SK-N-SH treated with all-trans-retinoic acid at 6 μM for 48 hours (cell line): Measurements from ENCODE around the gene DTNA.
A peak's percentile ranks its signal among the peaks of the same experiment; 100 is the strongest.

Source experiments
- ATAC-seq: fragments of 200-7000 bp; cut with Tn5 transposase; 3 replicates; pipeline ENCODE4 v1.9.1; 2020; ENCODE audit warnings: mild to moderate bottlenecking, moderate library complexity
- ARNTL ChIP-seq: fragments of 450-650 bp; formaldehyde crosslinking; IDR thresholded peaks from 2 replicates; pipeline ENCODE4 v1.5.0; 2020; ENCODE audit warnings: low read depth, mild to moderate bottlenecking, moderate library complexity, borderline replicate concordance
- BACH2 ChIP-seq: fragments of 250-450 bp; sonication (Bioruptor Pico); IDR thresholded peaks from 2 replicates; pipeline ENCODE4 v1.9.0; 2021; ENCODE audit warnings: mild to moderate bottlenecking, borderline replicate concordance
- CSDC2 ChIP-seq: fragments of 250-450 bp; sonication (Bioruptor Pico); IDR thresholded peaks from 2 replicates; pipeline ENCODE4 v1.5.0; 2020; ENCODE audit warnings: mild to moderate bottlenecking, moderate library complexity
- ESRRG ChIP-seq: fragments of 250-450 bp; sonication (Bioruptor Pico); IDR thresholded peaks from 2 replicates; pipeline ENCODE4 v1.6.1; 2021; ENCODE audit warnings: mild to moderate bottlenecking
- GLIS3 ChIP-seq: fragments of 250-450 bp; sonication (Bioruptor Pico); IDR thresholded peaks from 2 replicates; pipeline ENCODE4 v1.5.0; 2020; ENCODE audit warnings: mild to moderate bottlenecking, moderate library complexity
- ISL1 ChIP-seq: fragments of 250-450 bp; sonication (Bioruptor Pico); IDR thresholded peaks from 2 replicates; pipeline ENCODE4 v2.1.2; 2022; ENCODE audit warnings: mild to moderate bottlenecking, moderate library complexity
- OSR1 ChIP-seq: fragments of 250-450 bp; sonication (Bioruptor Pico); IDR thresholded peaks from 2 replicates; pipeline ENCODE4 v1.8.0; 2022; ENCODE audit warnings: moderate library complexity, mild to moderate bottlenecking, inconsistent platforms
- PPARA ChIP-seq: fragments of 250-450 bp; sonication (Bioruptor Pico); IDR thresholded peaks from 2 replicates; pipeline ENCODE4 v1.5.0; 2020; ENCODE audit warnings: mild to moderate bottlenecking, borderline replicate concordance
- RARB ChIP-seq: fragments of 250-450 bp; sonication (Bioruptor Pico); IDR thresholded peaks from 2 replicates; pipeline ENCODE4 v1.8.0; 2021; ENCODE audit warnings: mild to moderate bottlenecking, moderate library complexity
- SNAI2 ChIP-seq: fragments of 250-450 bp; sonication (Bioruptor Pico); IDR thresholded peaks from 2 replicates; pipeline ENCODE4 v1.5.0; 2020; ENCODE audit warnings: mild to moderate bottlenecking, moderate library complexity
- TCF4 ChIP-seq: fragments of 250-450 bp; sonication (Bioruptor Pico); IDR thresholded peaks from 2 replicates; pipeline ENCODE4 v1.8.0; 2021; ENCODE audit warnings: mild to moderate bottlenecking, moderate library complexity, borderline replicate concordance
- TOX ChIP-seq: fragments of 250-450 bp; sonication (Bioruptor Pico); IDR thresholded peaks from 2 replicates; pipeline ENCODE4 v1.8.0; 2021; ENCODE audit warnings: mild to moderate bottlenecking, moderate library complexity, borderline replicate concordance
- ZC3H10 ChIP-seq: fragments of 250-450 bp; sonication (Bioruptor Pico); IDR thresholded peaks from 2 replicates; pipeline ENCODE4 v1.5.1; 2021; ENCODE audit warnings: mild to moderate bottlenecking, moderate library complexity
- ZFP3 ChIP-seq: fragments of 250-450 bp; sonication (Bioruptor Pico); IDR thresholded peaks from 2 replicates; pipeline ENCODE4 v1.5.0; 2020; ENCODE audit warnings: mild to moderate bottlenecking, moderate library complexity
- ZFP30 ChIP-seq: fragments of 450-650 bp; formaldehyde crosslinking; IDR thresholded peaks from 2 replicates; pipeline ENCODE4 v1.5.0; 2022; ENCODE audit warnings: mild to moderate bottlenecking, moderate library complexity
- ZNF565 ChIP-seq: fragments of 450-650 bp; formaldehyde crosslinking; conservative IDR thresholded peaks from 2 replicates; pipeline ENCODE4 v1.5.0; 2020; ENCODE audit warnings: low read depth, mild to moderate bottlenecking, moderate library complexity
- ZNF70 ChIP-seq: fragments of 450-650 bp; formaldehyde crosslinking; IDR thresholded peaks from 2 replicates; pipeline ENCODE4 v1.5.0; 2020; ENCODE audit warnings: mild to moderate bottlenecking, moderate library complexity
- ZNF8 ChIP-seq: fragments of 450-650 bp; formaldehyde crosslinking; IDR thresholded peaks from 2 replicates; pipeline ENCODE4 v1.5.0; 2020; ENCODE audit warnings: mild to moderate bottlenecking, moderate library complexity
- TF ChIP-seq, protein P1 (sequence below): fragments of 250-450 bp; sonication (Bioruptor Pico); IDR thresholded peaks from 2 replicates; pipeline ENCODE4 v1.5.0; 2020; ENCODE audit warnings: mild to moderate bottlenecking, moderate library complexity
- TF ChIP-seq, protein P2 (sequence below): fragments of 250-450 bp; sonication (Bioruptor Pico); IDR thresholded peaks from 2 replicates; pipeline ENCODE4 v1.5.1; 2020; ENCODE audit warnings: low read depth, mild to moderate bottlenecking, moderate library complexity
- TF ChIP-seq, protein P3 (sequence below): fragments of 250-450 bp; sonication (Bioruptor Pico); IDR thresholded peaks from 2 replicates; pipeline ENCODE4 v1.5.1; 2021; ENCODE audit warnings: mild to moderate bottlenecking, moderate library complexity
- TF ChIP-seq, protein P4 (sequence below): fragments of 250-450 bp; sonication (Bioruptor Pico); IDR thresholded peaks from 2 replicates; pipeline ENCODE4 v1.8.0; 2021; ENCODE audit warnings: low read depth, mild to moderate bottlenecking, moderate library complexity, borderline replicate concordance
- TF ChIP-seq, protein P5 (sequence below): fragments of 250-450 bp; sonication (Bioruptor Pico); IDR thresholded peaks from 2 replicates; pipeline ENCODE4 v1.8.0; 2020; ENCODE audit warnings: mild to moderate bottlenecking, moderate library complexity, borderline replicate concordance

Gene DTNA

DNA sequence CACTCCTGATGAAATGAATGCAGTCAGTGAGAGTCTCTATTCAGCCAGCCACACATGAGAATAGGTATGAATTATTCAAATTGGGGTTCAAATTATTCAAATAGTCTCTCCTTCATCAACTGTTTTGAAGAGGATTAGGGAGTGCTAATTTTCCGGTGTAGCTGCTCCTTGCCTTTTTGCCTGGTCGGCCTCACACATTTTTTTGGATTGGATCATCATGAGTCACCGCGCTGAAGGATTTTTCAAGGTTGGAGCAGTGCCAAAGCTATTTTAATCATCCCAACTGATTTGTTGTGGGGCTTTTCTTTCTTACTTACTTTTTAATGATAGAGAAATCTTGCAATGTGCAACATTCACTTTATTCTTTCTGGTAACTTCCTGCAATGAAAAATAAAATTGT is 2.4 kb upstream of the DTNA start:
- TF ChIP-seq, protein P1, sequence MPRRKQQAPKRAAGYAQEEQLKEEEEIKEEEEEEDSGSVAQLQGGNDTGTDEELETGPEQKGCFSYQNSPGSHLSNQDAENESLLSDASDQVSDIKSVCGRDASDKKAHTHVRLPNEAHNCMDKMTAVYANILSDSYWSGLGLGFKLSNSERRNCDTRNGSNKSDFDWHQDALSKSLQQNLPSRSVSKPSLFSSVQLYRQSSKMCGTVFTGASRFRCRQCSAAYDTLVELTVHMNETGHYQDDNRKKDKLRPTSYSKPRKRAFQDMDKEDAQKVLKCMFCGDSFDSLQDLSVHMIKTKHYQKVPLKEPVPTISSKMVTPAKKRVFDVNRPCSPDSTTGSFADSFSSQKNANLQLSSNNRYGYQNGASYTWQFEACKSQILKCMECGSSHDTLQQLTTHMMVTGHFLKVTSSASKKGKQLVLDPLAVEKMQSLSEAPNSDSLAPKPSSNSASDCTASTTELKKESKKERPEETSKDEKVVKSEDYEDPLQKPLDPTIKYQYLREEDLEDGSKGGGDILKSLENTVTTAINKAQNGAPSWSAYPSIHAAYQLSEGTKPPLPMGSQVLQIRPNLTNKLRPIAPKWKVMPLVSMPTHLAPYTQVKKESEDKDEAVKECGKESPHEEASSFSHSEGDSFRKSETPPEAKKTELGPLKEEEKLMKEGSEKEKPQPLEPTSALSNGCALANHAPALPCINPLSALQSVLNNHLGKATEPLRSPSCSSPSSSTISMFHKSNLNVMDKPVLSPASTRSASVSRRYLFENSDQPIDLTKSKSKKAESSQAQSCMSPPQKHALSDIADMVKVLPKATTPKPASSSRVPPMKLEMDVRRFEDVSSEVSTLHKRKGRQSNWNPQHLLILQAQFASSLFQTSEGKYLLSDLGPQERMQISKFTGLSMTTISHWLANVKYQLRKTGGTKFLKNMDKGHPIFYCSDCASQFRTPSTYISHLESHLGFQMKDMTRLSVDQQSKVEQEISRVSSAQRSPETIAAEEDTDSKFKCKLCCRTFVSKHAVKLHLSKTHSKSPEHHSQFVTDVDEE (CRISPR knock-in tag) = no peak
- TF ChIP-seq ISL1 (CRISPR knock-in tag) (peak; percentile 41; the same call in 1 of the 2 replicates), TOX (CRISPR knock-in tag) (no peak)
- TF ChIP-seq, protein P2, sequence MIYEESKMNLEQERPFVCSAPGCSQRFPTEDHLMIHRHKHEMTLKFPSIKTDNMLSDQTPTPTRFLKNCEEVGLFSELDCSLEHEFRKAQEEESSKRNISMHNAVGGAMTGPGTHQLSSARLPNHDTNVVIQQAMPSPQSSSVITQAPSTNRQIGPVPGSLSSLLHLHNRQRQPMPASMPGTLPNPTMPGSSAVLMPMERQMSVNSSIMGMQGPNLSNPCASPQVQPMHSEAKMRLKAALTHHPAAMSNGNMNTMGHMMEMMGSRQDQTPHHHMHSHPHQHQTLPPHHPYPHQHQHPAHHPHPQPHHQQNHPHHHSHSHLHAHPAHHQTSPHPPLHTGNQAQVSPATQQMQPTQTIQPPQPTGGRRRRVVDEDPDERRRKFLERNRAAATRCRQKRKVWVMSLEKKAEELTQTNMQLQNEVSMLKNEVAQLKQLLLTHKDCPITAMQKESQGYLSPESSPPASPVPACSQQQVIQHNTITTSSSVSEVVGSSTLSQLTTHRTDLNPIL (CRISPR knock-in tag) = no peak
- TF ChIP-seq, all 23 proteins: peak for 1
- ATAC-seq = peak; percentile 38

DNA sequence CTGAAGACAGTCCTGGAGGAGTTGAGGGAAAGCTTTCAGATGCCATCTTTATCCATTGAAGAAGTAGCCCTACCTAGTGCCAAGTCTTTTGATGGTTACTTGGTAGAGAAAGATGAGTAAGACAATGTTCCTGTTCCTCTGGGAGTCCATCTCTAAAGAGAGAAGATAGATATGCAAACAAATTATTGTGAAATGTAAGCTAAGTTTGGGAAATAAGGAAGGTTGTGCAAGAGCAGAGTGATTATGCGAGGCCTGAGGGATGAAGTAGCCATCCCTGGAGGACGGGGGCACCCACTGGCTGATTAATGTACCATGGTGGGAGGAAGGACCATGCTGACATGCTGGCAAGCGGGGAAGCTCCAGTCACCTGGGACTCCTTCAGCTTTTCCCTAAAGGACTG is 994 bp upstream of the DTNA start:
- no peak for ATAC-seq
- no peak for TF ChIP-seq OSR1 (CRISPR knock-in tag)
- TF ChIP-seq ISL1 (CRISPR knock-in tag) = peak; percentile 32; the same call in 1 of the 2 replicates

DNA sequence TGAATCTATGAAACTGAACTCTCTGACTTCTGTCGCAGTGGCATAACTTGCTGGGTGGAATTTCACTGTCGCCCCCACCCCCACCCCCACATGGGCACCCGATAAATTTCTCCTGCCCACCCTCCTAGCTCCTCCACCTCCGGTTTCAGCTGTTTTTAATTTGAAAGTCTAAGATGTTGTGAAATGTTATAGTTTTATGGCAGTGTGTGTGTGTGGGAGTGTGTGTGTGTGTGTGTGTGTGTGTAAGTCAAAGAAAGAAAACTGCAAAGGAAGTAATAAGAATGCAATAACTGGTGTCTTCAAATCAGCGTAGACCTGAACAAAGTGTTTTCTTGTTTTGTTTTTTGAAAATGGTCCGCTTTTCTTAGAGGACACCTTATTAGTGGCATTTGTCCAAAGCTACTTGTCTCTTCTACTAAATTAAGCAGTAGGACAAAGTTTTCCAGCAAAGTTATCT is 388 bp downstream of the DTNA start:
- no peak for TF ChIP-seq TOX (CRISPR knock-in tag)
- no peak for TF ChIP-seq ZNF70 (CRISPR knock-in tag)
- TF ChIP-seq SNAI2 = no peak
- no peak for TF ChIP-seq ZNF565 (CRISPR knock-in tag)
- TF ChIP-seq, protein P3, sequence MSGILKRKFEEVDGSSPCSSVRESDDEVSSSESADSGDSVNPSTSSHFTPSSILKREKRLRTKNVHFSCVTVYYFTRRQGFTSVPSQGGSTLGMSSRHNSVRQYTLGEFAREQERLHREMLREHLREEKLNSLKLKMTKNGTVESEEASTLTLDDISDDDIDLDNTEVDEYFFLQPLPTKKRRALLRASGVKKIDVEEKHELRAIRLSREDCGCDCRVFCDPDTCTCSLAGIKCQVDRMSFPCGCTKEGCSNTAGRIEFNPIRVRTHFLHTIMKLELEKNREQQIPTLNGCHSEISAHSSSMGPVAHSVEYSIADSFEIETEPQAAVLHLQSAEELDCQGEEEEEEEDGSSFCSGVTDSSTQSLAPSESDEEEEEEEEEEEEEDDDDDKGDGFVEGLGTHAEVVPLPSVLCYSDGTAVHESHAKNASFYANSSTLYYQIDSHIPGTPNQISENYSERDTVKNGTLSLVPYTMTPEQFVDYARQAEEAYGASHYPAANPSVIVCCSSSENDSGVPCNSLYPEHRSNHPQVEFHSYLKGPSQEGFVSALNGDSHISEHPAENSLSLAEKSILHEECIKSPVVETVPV (CRISPR knock-in tag) = no peak
- TF ChIP-seq, protein P4, sequence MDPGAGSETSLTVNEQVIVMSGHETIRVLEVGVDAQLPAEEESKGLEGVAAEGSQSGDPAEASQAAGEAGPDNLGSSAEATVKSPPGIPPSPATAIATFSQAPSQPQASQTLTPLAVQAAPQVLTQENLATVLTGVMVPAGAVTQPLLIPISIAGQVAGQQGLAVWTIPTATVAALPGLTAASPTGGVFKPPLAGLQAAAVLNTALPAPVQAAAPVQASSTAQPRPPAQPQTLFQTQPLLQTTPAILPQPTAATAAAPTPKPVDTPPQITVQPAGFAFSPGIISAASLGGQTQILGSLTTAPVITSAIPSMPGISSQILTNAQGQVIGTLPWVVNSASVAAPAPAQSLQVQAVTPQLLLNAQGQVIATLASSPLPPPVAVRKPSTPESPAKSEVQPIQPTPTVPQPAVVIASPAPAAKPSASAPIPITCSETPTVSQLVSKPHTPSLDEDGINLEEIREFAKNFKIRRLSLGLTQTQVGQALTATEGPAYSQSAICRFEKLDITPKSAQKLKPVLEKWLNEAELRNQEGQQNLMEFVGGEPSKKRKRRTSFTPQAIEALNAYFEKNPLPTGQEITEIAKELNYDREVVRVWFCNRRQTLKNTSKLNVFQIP = no peak
- TF ChIP-seq PPARA = no peak
- TF ChIP-seq CSDC2 (CRISPR knock-in tag) = no peak
- no peak for TF ChIP-seq ARNTL
- no peak for TF ChIP-seq ZNF8
- TF ChIP-seq, all 23 proteins: peak for 0
- ATAC-seq = peak; percentile 7

DNA sequence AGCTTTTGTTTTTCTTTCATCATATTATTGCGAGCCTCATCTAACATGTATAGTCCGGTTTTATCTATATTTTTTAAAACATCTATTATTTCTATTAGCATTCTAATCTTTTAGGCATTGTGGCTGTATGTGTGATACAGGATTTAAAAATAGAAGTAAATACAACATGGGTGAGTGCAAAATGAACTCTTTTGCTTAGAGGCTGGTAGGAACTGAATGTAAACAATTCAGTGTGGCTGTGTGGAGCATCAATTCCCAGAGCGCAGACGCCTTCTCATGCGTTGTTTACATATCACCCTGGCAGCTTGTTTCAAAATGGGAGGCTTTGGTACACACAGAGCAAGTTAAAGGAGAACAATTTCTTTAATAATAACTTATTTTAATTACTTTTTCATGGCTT is 836 bp downstream of the DTNA start:
- peak; percentile 83 for ATAC-seq
- TF ChIP-seq ZFP30 (CRISPR knock-in tag) (no peak), SNAI2 (no peak), ESRRG (CRISPR knock-in tag) (no peak), ZNF8 (no peak), ZFP3 (CRISPR knock-in tag) (no peak), TCF4 (no peak), BACH2 (CRISPR knock-in tag) (no peak), PPARA (no peak), CSDC2 (CRISPR knock-in tag) (no peak), TOX (CRISPR knock-in tag) (no peak), ZC3H10 (CRISPR knock-in tag) (no peak), ZNF70 (CRISPR knock-in tag) (no peak), GLIS3 (CRISPR knock-in tag) (no peak), RARB (no peak)
- TF ChIP-seq, protein P3 (CRISPR knock-in tag) = no peak
- TF ChIP-seq, protein P5, sequence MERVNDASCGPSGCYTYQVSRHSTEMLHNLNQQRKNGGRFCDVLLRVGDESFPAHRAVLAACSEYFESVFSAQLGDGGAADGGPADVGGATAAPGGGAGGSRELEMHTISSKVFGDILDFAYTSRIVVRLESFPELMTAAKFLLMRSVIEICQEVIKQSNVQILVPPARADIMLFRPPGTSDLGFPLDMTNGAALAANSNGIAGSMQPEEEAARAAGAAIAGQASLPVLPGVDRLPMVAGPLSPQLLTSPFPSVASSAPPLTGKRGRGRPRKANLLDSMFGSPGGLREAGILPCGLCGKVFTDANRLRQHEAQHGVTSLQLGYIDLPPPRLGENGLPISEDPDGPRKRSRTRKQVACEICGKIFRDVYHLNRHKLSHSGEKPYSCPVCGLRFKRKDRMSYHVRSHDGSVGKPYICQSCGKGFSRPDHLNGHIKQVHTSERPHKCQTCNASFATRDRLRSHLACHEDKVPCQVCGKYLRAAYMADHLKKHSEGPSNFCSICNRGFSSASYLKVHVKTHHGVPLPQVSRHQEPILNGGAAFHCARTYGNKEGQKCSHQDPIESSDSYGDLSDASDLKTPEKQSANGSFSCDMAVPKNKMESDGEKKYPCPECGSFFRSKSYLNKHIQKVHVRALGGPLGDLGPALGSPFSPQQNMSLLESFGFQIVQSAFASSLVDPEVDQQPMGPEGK = no peak
- TF ChIP-seq, protein P1 (CRISPR knock-in tag) = no peak
